Esophagus squamous epithelium (tissue), 5 donors: ENCODE data around the gene GRIK3. TPM values are rescaled to one million over a fixed set of nuclear protein-coding genes. Genes with fewer than 3 reads are reported as not detected.

Experiments used
- DNase-seq: peaks from one replicate; lab custom pipeline; 2025; lab: John Stamatoyannopoulos, UW
- H3K27ac ChIP-seq, 4 donors: fragments of 200-600 bp; sonication (generic); one replicate each; pipeline ENCODE4 v1.5.1; 2016 to 2019; ENCODE audit warnings: mild to moderate bottlenecking in 1 of 4
- H3K27me3 ChIP-seq, 4 donors: fragments of 200-600 bp; sonication (generic); 1 replicate in 3 of 4; 2 replicates in 1 of 4; pipeline versions ENCODE4 v1.5.1 to v1.6.0; 2017 to 2021; ENCODE audit warnings: antibody characterized with exemption in 1 of 4
- H3K36me3 ChIP-seq, 3 donors: fragments of 200-600 bp; sonication (generic); one replicate each; pipeline ENCODE4 v1.5.1; 2016 to 2019
- H3K4me1 ChIP-seq, 3 donors: fragments of 200-600 bp; sonication (generic); one replicate each; pipeline ENCODE4 v1.5.1; 2017 to 2019
- H3K4me3 ChIP-seq, 4 donors: fragments of 200-600 bp; sonication (generic); 1 replicate in 3 of 4; 2 replicates in 1 of 4; pipeline ENCODE4 v1.5.1; 2016 to 2019; ENCODE audit warnings: mild to moderate bottlenecking in 2 of 4, moderate library complexity in 1 of 4
- H3K9me3 ChIP-seq, 3 donors: fragments of 200-600 bp; sonication (generic); one replicate each; pipeline ENCODE4 v1.5.1; 2016 to 2019
- POLR2A ChIP-seq, 4 donors: fragments of 450-650 bp; IDR thresholded peaks; one replicate each; pipeline ENCODE4 v1.6.1; 2017; ENCODE audit warnings: antibody characterized with exemption in 4 of 4, mild to moderate bottlenecking in 4 of 4, moderate library complexity in 3 of 4
- WGBS, 2 donors: methylation state at CpG; one replicate each; pipeline ENCODE4 v1.1.5; 2018; 5-methylcytosine and 5-hydroxymethylcytosine counted together
- intact Hi-C: fragments of 100-400 bp; cut with DNase I; formaldehyde crosslinking; loops from one replicate; pipeline ENCODE4 v1.15.0; 2022
- total RNA-seq, 4 donors: library from RNA; depleted of rRNA; stranded (reverse); fragments of >200 nt; gene quantifications; one replicate each; pipeline ENCODE4 v1.1.0, GENCODE V29; 2016
- TF ChIP-seq, protein P1 (sequence below), 6 experiments: fragments of 450-650 bp in 4 of 6; fragments of 200-600 bp in 2 of 6; sonication (generic) in 2 of 6; IDR thresholded peaks; one replicate each; pipeline ENCODE4 v1.5.1; 2016 to 2019; ENCODE audit warnings: antibody characterized with exemption in 6 of 6, mild to moderate bottlenecking in 4 of 6, moderate library complexity in 4 of 6
- donor health status: DM: yes; HTN: yes; CAD: no.

GRIK3 gene
- total RNA-seq, 4 donors from 2014 or later = 0.11 to 0.38 (median 0.21) TPM; not detected in 1

- no peak overlapping the region for H3K27ac ChIP-seq
- H3K36me3 ChIP-seq = no peaks in the 10 kb centered on the region
- H3K9me3 ChIP-seq = no peaks in the 10 kb centered on the region
- H3K4me3 ChIP-seq = no peak overlapping the region
- DNase-seq = no peak
- H3K27me3 ChIP-seq = peaks cover 0 to 46% (median 0%) of the 10 kb centered on the region in 4 donors
- intact Hi-C loops = no loop called here
- TF ChIP-seq POLR2A (IDR thresholded peaks at IDR 0.05) = no peak
- TF ChIP-seq, protein P1, sequence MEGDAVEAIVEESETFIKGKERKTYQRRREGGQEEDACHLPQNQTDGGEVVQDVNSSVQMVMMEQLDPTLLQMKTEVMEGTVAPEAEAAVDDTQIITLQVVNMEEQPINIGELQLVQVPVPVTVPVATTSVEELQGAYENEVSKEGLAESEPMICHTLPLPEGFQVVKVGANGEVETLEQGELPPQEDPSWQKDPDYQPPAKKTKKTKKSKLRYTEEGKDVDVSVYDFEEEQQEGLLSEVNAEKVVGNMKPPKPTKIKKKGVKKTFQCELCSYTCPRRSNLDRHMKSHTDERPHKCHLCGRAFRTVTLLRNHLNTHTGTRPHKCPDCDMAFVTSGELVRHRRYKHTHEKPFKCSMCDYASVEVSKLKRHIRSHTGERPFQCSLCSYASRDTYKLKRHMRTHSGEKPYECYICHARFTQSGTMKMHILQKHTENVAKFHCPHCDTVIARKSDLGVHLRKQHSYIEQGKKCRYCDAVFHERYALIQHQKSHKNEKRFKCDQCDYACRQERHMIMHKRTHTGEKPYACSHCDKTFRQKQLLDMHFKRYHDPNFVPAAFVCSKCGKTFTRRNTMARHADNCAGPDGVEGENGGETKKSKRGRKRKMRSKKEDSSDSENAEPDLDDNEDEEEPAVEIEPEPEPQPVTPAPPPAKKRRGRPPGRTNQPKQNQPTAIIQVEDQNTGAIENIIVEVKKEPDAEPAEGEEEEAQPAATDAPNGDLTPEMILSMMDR (IDR thresholded peaks at IDR 0.05) = no peak
- no peaks in the 10 kb centered on the region for H3K4me1 ChIP-seq
- WGBS, 2 donors = 40 to 69% methylated on average over 4 to 5 of the region's 5 CpGs
Measured at GRCh38 chr1:36951761-36952160, 82.6 kb downstream of the GRIK3 start.

DNA sequence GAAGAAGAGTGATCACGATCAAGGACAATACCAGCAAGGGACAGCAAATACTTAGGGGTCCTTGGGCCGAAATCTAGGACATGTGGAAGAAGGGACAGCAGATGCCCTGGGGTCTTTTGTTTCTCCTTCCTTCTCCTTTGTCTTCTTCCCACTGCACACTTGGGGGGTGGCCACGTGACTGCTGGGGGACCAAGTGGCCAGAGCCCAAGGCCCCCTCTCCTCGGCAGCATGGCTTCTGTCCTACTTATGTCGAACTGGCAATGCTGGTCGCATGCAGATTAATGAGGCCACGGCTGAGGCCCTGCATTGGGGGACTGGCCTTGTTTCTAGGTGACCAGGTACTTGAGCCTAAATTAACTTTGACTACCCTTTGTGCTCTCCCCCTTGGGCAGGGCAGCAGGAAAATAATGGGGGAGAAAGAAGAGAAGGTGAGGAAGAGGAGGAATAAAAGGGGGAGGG lies 83.0 kb downstream of the GRIK3 start:
- Histone ChIP-seq H3K27ac (no peak overlapping the region), H3K9me3 (no peaks in the 10 kb centered on the region), H3K4me3 (no peak overlapping the region), H3K4me1 (no peaks in the 10 kb centered on the region), H3K36me3 (no peaks in the 10 kb centered on the region), H3K27me3 (peaks cover 0 to 46% (median 0%) of the 10 kb centered on the region in 4 donors)
- DNase-seq = no peak
- 28 to 50% methylated on average over 6 of the region's 7 CpGs for WGBS, 2 donors
- TF ChIP-seq POLR2A (IDR thresholded peaks at IDR 0.05) = no peak
- TF ChIP-seq, protein P1 (IDR thresholded peaks at IDR 0.05) = no peak
- intact Hi-C loops = no loop called here

GRCh38 chr1:36950604-36951291 lies 83.6 kb downstream of the GRIK3 start:
- Histone ChIP-seq H3K27ac (no peak overlapping the region), H3K27me3 (peaks cover 0 to 40% (median 0%) of the 10 kb centered on the region in 4 donors), H3K4me1 (no peaks in the 10 kb centered on the region), H3K9me3 (no peaks in the 10 kb centered on the region), H3K36me3 (no peaks in the 10 kb centered on the region), H3K4me3 (no peak overlapping the region)
- WGBS, 2 donors = 50 to 57% methylated on average over 8 of the region's 8 CpGs
- intact Hi-C loops = no loop called here
- no peak for DNase-seq
- no peak for TF ChIP-seq POLR2A (IDR thresholded peaks at IDR 0.05)
- TF ChIP-seq, protein P1 (IDR thresholded peaks at IDR 0.05) = no peak

- Histone ChIP-seq H3K27me3 (peaks cover 0 to 29% (median 0%) of the 10 kb centered on the region in 4 donors), H3K4me3 (no peak overlapping the region), H3K36me3 (no peaks in the 10 kb centered on the region), H3K4me1 (no peaks in the 10 kb centered on the region), H3K9me3 (no peaks in the 10 kb centered on the region), H3K27ac (no peak overlapping the region)
- 100% methylated on average over 1 to 2 of the region's 6 CpGs for WGBS, 2 donors
- intact Hi-C loops = no loop called here
- no peak for DNase-seq
- TF ChIP-seq, protein P1 (IDR thresholded peaks at IDR 0.05) = no peak
- no peak for TF ChIP-seq POLR2A (IDR thresholded peaks at IDR 0.05)
Measured at GRCh38 chr1:36948606-36949005, 85.7 kb downstream of the GRIK3 start.

DNA sequence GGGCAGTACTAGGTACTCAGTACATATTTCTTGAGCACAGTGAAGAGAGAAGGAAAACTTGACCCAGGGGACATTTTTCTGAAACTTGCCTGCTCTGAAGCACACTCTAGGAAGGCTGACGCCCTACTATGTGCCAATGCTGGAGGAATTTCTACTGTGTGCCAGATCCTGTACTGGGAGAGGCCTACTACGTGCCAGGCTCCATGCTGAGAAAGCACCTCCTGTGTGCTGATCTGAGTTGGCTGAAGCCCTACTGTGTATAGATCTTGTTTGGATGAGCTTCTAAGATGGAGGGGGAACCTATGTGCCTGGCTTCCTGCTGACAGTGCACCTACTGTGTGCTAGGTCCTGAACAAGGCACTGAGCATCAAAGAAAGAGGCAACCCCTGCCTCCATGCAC lies 86.2 kb downstream of the GRIK3 start:
- Histone ChIP-seq H3K27me3 (peaks cover 0 to 33% (median 0%) of the 10 kb centered on the region in 4 donors), H3K4me3 (no peak overlapping the region), H3K36me3 (no peaks in the 10 kb centered on the region), H3K9me3 (no peaks in the 10 kb centered on the region), H3K27ac (no peak overlapping the region), H3K4me1 (no peaks in the 10 kb centered on the region)
- intact Hi-C loops = no loop called here
- 40 to 44% methylated on average over 2 of the region's 2 CpGs for WGBS, 2 donors
- DNase-seq = no peak
- TF ChIP-seq POLR2A (IDR thresholded peaks at IDR 0.05) = no peak
- TF ChIP-seq, protein P1 (IDR thresholded peaks at IDR 0.05) = no peak
